Stimulated activated CD4-positive, alpha-beta T cell treated with anti-CD3 and anti-CD28 coated beads, Interleukin-15, amount 100 ng/mL, for 24 hours (primary cell): ENCODE data around the gene SLC22A23.

Experiments used
- DNase-seq: peaks from one replicate; pipeline ENCODE4 v3.0.0-alpha.2; 2020

SLC22A23 gene

DNA sequence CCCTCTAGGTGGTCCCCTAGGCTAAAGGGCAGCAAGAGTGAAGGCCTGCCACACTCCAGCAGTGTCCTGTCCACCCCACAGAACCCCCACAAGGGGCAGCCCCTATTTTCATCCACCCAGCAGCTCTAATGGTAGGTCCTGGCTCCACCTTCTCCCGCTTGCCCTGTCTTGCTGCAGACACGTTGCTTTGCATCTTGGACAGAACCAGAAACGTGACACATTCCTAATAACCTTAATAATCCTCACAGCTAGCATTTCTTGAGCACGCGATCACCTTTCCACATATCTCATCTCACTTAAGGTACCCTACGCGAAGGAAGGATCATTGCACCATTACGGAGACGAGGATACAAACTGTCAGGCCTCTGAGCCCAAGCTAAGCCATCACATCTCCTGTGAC, 11.7 kb upstream of the SLC22A23 start:
- no peak for DNase-seq

DNA sequence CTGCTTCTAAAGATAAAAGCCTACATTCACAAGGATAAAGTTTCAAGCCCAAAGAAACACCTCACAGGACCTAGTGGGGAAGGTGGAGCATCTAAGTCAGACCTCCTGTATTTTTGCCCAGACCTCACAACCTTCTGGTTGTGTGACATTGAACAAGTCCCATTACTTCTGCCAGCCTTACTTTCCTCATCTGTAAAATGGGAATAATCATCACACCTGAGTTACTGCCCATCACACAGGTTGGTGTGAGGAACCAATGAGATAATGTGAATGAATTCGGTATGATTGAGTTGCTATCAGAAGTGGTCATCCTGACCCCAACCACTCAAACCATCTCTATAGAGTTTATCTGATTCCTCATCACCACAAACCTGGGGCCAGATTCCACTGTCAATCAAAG, 11.1 kb upstream of the SLC22A23 start:
- no peak for DNase-seq

DNA sequence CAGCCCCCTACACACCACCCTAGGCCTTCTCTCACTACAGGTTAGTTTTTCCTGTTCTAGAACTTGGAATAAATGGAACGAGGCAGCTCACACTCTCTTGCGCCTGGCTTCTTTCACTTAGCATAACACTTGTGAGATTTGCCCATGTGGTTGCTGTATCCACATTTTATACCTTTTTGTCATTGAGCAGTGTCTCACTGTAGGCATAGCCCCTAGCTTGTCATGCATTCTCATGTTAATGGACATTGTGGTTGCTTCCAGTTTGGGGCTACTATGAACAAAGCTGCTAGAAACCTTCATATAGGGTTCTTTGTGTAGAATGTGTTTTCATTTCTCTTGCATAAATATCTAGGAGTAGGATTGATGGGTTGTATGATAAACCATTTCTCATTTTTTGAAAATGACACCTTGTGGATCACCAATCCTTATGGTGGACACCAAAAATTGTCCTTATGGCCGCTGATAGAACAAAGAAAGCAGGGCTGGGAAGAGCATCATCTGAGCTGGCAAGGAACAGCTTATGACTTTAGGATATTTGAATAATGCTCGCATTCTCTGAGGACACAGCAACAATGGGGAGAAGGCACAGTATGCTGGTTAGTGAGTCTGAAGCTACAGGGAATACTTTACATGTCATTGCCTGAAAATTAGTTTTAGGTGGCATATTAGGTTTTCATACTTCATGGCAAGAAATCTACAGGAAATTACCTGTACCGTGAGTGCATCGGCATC, 9.8 kb upstream of the SLC22A23 start:
- no peak for DNase-seq

DNA sequence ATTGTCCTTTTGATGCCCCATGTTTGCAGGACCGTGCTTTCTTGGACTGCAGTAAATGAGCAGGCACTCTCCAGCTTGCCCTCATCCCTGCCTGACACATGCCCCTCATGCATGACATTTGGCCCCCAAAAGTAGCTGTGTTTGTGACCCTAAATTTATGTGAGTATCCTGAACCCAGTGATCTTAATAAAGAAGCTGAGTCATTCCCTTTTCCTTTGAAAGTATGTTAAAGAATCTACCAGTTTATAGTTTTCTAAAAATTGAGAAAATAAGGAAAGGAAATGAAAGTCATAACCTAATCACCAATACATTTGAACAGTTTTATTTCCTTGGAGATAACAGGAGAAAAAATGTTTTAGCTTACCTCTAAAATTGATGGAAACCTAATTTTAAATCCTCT, 3.4 kb upstream of the SLC22A23 start:
- DNase-seq, result no peak

DNA sequence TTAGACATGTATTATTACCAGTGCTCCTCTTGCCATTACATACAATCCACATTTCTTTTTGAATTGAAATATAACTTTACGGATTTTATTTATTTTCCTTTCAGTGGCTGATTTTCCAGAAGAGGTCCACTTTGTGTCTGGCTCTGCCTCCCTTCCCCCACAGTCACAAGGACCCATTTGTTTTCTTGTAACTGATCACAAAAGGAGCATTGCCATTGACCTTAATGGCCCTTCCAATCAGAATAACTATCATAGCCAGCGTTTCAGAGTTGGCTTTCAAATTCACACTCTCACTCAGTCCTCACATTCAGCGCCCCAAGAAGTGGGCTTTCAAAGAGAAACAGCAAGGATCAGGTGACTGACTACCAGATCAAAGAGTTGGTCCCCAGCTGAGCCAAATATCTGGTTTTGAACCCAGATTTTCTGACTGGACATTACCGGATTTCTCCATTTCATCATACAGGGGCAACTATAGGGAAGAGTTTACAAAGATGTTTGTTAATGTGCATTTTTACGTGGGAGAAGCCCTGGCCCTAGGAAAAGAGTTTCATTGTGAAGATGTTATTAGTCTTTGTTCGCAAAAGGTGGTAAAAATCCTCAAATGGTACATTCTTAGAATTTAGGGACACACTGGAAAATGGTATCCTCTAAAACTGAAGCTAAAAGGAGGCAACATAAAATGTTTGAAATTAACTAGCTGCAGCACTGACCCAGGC, 2.0 kb upstream of the SLC22A23 start:
- no peak for DNase-seq

DNA sequence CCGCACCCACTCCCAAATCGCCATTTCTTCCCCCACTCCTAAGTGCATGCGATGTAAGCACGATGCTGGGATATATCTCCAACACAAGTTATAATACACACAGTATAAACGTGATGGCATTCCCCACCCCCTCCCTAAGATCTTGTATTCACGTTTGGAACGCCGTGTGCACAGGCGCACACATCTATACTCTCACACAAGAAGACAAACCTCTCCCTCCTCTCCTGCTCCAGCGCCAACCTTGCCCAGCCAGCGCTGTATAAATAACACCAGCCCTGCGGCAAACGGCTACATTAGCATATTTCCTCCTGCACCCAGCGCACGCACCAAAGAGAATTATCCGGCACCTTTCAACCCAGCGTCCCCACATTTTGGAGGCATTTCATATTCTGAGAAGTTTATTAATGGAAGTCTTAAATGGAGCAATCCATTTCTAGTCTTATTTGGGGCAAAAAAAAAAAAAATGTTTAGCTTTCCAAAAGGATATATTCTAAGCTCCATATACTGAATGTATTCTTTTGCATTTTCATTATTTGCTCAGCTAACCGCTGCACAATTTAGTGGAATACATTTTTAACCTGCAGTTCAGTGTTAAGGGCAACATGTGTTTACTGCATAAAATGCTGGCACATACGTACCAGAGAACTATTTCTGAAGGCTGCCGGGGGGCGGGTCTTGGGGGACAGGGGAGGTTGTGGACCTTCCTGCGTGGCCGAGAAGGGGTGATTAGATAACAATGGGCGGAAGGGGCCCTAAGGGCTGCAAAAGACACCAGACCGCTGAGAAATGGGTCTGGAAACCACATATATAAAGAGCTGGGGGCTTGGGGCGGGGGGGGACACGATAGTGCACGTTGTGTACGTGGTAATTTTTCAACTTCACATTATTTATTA, 1.1 kb upstream of the SLC22A23 start:
- peak; percentile 42 for DNase-seq

DNA sequence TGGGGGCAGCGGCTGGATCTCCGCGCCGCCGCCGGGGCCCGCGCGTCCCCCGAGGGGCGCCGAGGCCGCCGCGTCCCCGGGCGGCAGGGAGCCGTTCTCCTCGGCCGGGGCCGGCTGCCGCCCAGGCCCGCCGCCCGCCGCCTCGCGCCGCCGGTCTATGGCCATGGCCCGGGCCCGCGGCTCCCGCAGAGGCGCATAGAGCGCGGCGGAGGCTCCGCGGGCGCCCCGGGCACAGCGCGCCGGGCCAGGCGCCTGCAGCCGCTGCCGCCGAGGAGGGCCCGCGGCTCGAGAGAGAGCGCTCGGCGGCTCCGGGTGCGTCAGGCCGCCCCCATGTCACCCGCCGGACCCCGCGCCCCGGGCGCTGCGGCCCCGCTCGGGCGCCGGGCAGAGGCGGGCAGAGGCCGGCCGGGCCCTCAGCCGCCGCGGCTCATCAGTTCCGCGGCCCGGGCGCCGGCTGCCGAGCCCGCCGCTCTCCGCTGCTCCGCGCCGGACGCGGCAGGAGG, 404 bp downstream of the SLC22A23 start:
- peak; percentile 9 for DNase-seq

DNA sequence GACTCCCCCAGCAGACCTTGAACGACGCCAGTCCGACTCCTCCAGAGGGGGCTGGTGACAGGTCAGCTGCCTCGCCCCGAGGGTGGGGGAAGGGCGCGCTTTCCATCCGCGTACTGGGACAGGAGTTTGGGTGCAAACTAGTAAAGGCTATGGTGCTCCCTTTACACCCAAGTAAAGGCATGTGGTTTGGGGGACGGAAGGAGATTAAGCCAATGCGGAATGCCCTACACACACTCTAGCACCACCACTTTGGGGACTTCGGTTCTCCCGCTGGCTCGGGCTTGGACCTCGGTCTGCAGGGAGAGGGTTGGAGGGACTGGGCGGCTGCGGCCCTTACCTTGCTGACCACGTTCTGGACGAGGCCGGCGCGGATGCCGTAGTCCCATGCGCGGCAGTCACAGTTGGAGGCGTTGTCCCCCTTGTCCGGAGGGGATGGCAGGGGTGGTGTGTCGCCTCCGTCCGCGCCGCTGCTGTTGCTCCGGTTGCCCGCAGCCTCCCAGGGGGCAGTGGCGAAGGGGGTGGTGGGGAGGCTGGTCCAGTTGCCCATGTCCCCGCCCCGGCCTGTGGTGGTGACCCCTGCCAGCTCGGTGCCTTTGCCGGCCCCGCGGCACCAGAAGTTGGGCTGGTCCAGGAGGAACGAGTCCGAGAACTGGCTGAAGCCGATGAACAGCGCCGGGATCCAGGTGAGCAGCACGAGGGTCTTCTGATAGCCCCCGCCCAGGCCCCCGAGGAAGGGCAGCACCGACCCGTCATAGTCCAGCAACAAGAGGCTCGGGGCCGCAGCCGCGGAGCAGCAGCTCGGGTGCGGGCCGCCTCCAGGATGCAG, 1.1 kb downstream of the SLC22A23 start:
- DNase-seq, result peak; percentile 31

DNA sequence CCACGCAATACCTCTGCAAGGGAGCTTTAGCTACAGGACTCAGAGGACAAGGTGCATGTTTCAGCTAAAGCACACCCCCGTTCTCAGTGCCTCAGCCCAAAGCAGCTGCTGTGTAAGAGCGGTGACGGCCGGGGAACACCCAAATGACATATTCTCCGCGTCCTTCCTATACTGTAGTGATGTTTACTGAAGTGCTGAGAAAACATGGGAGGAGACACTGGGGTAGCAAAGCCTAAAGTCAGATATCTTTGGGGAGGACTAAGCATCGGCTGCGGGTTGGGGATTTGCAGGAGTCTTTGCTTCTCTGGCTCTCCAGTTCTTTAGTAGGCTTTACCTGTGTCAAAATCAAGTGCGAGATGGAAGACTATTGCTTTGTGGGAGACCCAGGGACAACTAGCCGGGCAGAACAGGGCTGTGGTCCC, 1.7 kb downstream of the SLC22A23 start:
- peak; percentile 52 for DNase-seq

DNA sequence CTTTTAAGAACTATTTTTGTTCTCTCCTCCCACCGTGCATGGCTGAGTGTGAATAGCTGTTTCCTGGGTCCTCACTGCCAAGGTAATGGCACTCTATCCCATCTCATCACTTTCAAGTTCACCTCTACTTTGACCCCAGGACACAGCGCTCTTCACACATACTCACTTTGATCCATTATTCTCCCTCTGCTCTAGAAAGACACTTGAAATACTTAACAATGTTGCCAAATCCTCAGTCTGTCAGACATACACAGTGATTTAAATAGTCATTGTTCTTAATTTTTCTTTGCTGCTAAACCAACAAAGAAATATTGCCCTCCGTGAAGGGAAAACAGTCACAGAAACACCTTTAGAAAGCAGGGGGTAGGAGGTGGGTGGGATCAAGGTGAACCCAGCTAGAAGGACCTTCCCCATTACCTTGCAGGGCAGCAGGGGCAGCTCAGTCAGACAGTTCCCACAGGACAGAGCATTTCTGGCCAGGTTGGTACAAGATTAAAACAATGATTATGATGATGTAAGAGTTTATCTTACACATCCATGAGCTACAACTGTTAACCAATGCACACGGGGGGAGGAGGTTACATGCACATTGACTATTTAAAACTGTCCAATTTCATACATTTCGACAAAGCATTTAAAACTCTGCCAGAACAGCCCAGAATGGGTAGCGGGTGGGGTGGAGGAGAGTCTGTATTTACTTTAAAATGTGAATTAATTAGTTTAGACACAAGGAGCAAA, 2.4 kb downstream of the SLC22A23 start:
- no peak for DNase-seq

DNA sequence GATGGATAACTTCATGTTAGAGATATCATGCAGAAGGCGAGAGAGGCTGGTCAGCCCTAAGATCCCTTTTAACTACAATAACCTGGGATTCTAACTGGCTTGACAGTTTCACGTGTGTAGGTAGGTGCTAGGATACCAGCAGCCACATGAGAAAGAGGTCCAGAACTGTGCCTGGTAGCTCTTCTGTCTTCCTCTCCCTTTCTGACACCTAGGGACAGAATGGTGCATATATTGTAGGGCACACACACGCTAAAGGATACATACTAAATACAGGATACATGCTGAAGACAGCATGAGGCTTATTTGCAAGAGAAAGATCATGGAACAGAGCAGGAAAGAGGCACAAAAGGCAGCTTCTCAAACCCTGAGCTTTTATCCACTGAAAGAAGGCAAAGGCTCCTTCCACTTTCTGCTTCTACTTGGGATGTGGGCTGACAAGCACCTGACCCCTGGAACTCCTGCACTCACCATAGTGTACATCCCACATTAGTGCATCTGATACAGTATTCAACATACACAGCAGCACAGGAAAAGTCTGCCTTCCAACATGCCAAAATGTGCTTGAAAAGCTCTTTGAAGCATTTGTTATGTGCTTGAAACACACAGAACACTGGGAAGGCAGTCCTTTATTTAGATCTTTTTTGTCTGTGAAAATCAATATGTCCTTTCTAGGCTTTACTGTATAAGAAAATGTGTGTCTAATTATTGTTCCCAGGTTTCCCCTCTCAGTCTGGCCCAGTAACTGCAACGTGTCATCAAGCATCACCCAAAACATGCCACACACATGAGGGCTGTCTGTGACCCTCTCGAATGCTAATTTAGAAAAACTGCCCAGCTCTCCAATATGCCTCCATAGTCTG, 3.2 kb downstream of the SLC22A23 start:
- no peak for DNase-seq

DNA sequence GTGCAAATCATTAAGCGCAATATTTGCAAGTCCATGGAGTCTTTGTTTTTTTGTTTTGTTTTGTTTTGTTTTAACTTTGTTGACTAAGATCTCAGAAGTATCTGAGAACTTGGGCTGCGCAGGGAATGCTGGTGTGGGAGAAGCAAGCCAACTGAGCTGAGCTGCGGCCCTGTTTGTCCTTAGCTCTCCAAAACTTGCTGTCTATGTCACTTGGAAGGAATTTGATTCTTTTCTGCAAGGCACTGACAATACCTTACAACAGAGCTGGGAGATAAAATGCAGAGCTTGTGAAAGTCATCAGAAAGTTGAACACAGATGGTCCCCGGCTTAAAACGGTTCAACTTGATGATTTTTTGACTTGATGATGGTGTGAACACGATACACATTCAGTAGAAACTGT, 5.4 kb downstream of the SLC22A23 start:
- DNase-seq, result no peak

DNA sequence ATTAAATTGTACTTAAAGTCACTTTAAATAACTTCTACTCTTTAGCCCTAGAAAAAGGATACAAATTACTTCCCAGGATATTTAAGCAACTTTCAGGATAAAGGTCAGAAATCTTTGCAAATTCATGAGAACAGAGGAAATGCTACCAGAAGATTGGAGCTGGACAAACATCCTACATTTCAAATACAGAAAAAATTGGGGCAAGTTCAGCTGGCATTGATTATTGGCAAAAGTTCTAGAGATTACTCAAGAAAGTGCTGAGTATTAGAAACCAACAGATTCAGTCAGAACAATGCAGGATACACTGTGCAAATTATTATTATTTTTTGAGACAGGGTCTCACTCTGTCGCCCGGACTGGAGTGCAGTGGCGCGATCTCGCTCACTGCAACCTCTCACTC, 6.0 kb downstream of the SLC22A23 start:
- DNase-seq, result no peak

DNA sequence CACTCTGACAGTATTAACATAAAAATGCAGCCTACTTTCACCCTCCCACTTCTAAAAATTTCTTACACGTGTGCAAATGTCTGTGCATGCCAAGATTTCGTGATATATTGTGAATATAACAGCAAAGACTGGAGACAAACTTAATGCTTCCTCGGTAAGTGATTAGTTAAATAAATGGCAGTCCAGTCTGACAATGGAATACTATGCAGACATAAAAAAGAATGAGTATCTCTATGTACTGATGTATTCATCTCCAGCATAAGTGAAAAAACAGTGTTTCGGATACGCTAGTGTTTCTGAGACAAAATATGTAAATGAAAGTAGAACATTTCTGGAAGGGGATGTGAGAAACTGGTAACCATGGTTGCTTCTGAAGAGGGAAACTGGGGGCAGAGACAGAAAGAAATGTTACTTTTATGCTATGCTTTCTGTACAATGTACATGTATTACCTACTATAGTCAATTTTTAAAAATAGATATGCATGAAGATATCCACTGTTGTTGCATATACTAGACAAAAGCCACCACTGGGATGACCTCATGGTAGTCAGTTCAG, 7.0 kb downstream of the SLC22A23 start:
- DNase-seq, result no peak

DNA sequence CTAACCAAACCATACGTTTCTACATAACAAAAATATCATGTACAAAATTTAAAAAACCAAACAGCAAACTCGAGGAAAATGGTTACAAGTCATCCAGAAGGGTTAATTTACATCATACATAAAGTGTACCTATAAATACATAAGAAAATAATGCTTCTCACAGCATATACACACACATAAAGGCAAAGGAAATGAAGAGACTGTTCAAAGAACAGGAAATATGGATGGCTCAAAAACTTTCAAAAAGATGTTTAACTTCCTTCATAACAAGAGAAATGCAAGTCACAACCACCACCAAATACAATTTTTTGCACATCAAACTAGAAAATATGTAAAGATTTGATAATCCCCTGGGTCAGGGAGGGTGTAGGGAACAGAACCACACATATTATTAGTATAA, 7.5 kb downstream of the SLC22A23 start:
- no peak for DNase-seq

DNA sequence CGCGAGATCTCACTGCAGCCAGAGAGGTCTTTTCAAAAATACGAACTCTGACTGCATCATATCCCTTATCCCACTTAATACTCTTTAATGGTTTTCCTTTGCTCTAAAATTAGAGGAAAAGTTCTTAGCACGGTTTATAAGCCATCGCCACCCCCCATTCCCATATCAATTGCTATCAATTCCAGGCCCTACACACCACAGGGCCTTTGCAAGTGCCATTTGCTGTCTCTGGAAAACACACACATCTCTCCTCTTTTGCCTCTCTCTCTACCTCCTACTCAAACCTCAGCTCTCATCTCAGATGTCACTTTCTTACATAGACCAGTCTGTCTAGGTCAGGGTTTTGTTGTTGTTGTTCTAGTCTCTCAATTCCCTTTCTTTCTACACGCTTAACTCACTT, 9.8 kb downstream of the SLC22A23 start:
- no peak for DNase-seq

DNA sequence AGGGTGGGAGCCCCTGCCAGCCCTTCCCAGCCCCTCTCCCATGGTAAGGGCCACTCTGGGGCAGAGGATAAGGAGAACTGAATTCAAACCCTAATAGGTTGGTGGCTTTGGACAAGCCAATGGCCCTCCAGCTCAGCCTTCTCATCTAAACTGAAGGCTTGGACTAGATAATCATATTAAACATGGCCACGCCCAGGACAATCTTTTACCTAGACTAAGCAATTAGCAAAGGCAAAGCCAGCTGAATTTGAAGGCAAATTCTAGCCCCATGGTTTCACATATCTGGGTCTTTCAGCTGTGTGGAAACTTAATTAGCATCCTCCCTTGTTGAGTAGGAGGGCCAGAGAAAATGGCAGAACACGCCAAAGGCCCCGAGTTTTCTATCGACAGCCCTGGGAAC, 10.7 kb downstream of the SLC22A23 start:
- no peak for DNase-seq

DNA sequence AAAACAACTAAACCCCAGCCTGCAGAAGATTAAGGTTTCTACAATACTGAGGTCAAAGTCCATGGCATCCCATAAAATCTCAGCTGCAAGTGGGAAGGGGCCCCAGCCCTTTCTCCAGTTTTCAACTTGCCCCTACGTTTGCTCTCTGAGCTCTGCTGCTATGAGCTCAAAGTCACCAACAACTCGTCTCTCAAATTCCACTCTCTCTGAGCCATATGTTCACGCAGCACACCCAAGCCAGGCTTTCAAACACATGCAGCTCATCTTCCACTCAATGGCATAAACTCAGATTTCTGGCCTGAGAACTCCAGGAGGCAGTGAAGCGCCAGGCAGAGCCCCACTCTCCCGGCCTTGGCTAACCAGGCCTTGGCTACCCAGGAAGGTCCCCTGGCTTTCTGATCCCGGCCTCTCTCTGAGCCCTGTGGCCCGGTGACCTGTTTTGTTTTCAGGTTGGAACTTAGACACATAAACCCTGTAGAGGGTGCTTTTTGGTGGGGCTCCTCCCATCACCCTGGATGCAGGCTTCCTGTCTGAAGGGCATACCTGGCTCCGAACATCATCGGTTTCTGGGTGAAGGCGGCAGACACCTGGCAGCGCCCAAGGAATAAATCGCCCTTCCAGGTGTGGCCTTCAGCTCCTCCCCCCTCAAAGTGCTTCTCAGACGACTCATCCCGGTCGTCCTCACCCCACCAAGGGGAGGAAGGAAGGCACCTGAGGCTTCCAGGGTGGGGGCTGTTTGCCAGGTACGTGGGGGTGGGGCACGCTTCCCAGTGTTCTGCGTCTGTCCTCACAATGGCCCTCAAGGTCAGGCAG, 12.4 kb downstream of the SLC22A23 start:
- no peak for DNase-seq

DNA sequence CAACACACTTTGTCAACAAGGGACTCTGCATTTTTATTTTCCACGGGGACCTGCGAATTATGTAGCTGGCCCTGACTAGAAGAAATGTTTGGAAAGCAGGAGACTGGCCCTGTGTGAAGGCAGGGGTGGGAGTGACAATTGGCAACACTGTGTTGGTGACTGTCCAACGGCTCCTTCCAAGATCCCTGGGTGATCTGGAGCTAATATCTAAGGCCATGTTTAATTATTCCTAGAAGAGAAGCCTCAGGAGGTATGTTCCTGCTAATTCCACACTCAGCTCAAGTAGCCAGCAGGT, 13.7 kb downstream of the SLC22A23 start:
- DNase-seq, result no peak
